Limb (tissue), 2 donors: Measurements from ENCODE around the gene PGPEP1.
"Not testable (repeated sequence)": the region's sequence is repeated elsewhere in the genome, so short reads cannot be mapped to it uniquely, and the experiment has no call there.

Experiments used
- DNase-seq, 2 donors: peaks; one replicate each; pipeline ENCODE4 v3.0.0-alpha.2; 2016; ENCODE audit errors: extremely low spot score in 2 of 2

Gene PGPEP1

DNA sequence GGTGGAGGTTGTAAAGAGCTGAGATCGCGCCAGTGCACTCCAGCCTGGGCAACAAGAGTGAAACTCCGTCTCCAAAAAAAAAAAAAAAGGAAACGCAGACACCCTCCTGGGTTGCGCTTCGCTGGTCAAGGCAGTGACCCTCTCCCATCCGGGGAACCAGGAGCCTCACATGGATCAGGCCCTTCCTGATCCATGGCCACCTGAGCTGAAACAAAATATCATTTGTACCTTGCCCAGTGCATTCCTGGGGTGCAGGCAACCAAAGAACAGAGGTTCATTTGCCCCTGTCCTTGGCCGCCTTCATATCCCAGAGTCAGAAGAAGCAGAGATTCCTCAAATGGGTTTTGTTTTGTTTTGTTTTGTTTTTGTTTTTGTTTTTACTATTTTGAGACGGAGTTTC, 9.5 kb upstream of the PGPEP1 start:
- no peak for DNase-seq

DNA sequence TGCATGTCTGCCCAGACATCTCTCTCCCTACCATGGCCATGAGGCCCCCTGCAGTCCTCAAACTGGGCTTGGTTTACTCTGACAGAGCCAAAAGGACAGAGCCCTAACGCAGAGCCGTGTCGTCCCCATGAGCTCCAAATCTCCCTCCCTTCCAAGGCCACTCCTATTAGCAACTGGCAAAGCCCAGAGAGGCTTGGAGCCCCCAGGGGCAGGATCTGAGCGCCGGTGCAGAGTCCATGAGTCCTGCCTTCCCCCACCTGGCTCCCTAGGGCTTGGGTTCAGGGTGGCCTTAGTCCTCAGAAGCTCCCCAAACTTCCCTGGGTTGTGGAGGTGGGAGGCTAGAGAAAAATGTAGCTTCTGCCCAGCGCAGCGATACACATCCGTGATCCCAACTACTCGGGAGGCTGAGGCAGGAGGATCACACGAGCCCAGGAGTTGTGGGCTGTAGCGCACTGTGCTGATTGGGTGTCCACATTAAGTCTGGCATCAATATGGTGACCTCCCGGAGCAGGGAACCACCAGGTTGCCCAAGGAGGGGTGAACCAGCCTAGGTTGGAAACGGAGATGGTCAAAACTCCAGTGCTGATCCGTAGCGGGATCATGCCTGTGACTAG, 7.4 kb upstream of the PGPEP1 start:
- no peak for DNase-seq

DNA sequence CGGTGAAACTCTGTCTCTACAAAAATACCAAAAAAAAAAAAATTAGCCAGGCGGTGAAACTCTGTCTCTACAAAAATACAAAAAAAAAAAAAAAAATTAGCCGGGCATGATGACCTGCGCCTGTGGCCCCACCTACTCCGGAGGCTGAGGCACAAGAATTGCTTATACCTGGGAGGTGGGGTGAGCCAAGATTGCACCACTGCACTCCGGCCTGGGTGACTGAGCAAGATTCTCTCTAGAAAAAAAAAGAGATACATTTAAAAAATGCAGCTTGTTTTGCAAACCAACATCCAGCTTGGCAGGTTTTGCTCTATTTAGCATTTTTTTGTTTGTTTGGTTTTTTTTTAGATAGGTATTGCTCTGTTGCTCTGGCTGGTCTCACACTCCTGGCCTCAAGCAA, 6.7 kb upstream of the PGPEP1 start:
- no peak for DNase-seq

DNA sequence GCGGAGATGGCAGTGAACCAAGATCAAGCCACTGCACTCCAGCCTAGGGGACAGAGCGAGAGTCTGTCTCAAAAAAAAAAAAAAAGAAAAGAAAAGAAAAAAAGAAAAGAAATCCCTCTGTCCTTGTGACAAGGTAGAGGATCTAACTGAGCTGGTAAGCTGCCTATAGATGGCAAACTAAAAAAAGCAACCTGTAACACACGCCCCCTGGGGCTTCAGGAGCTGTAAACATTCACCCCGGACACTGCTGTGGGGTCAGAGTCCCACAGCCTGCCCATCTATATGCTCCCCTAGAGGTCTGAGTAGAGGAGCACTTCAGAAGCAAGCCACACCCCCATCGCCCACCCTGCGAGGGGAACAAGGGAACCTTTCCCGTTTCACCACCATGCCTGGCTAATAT, 4.3 kb upstream of the PGPEP1 start:
- DNase-seq, result no peak

DNA sequence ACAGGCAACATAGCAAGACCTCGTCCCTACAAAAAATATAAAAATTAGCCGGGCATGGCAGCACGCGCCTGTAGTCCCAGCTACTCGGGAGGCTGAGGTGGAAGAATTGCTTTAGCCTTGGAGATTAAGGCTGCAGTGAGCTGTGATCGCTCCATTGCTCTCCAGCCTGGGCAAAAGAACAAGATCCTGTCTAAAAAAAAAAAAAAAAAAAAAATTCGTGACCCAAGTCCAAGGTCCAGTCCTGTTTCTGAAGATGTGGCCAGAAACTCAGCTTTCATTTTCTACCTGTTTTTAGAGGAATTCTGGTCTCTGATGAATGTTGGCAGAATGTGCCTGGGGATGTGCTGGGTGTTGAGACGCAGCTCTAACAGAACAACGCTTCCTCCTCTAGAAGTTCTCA, 1.9 kb upstream of the PGPEP1 start:
- DNase-seq, result no peak

DNA sequence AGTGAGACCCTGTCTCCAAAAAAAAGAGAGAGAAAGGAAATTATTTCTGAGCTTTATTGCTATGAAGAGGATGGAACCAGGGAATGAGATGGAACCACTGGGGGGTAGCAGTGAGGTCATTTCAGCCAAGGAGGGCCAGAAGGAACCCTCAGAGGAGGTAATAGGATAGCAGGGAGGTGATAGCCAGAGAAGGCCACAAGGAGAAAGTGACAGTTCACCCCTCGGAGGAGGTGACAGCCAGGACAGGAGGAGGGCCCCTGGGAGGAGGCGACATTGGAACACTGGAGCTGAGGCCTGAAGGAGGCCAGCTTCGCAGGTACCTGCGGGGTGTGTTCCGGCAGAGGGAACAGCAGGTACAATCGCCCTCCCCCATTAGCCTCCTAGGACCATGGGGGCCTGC, 675 bp upstream of the PGPEP1 start:
- no peak for DNase-seq

DNA sequence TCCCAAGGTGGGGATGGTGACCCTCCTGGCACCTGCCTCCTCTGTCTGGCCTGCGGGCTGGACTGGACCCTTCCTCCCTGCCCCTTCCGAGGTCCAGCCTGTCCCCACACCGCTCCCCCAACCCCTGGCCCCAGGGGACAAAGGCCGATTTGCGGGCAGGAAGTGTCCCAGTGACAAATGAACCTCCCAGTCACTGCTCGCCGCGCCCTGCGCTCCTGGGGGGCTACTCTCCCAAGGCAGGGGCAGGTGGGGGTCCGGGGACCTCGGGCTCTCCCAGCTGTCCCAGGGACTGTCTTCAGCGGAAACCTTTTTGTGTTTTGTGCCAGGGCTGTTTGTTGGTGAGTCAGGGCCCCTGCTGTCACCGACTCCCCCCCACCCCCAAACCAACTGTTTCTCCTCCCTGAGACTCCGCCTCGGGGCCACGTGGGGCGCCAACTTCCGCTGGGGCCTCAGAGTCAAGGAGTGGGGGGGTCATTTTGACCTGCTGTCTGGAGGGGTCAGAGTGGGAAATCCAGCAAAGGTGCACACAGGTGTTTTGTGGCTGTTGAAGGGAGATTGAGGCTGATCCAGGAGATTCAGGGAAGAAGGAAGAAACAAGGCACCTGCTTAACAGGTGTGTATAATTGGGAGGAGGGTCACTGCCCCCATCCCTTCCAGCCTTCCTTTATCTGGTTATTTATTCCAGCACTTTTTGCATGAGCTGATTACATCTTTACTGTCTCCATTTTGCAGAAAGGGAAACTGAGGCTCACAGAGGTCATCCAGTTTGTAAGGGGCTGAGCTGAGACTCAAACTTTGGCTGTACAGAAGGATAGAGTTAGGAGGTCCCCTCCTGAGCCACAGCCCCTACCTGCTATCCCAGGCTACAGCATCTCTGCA, 831 bp downstream of the PGPEP1 start:
- peak in 1 of 2 donors; percentile 54 for DNase-seq

DNA sequence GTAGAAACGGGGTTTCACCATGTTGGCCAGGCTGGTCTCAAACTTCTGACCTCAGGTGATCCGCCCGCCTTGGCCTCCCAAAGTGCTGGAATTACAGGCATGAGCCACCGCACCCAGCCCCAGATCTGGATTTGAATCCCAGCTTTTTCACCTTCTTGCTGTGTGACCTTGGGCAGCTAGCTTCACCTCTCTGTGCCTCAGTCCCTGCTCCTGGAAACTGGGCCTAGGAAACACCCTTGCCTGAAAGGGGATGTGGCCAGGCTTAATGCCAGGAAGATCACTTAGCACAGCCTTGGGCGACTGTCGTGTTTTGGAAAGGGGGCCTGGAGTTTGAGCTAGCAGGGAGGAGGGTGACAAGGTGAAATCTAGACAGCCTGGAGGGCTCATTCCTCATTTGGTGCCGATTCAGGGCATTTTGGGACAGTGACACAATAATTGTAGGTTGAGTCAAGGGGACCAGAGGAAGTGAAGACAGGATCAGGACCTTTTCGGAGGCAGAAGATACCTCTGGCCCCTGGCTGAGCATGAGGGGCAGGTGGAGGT, 1.8 kb downstream of the PGPEP1 start:
- DNase-seq, result no peak

DNA sequence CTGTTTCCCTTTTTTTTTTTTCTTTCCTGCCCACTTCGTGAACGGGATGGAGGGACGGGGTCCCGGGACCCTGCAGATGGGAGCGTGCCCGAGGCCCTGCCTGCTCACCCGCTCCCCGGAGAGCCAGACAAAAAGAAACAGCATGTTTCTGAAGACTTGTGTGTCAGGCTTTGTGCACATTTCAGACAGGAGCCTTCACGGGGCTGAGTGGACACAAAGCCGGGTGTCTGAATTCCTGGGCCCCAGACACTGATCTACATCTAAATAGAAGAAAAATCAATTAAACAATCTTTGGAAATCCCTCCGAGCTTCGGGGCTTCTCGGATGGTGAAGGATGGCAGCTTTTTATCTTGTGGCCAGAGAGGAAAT, 4.2 kb downstream of the PGPEP1 start:
- DNase-seq, result no peak

DNA sequence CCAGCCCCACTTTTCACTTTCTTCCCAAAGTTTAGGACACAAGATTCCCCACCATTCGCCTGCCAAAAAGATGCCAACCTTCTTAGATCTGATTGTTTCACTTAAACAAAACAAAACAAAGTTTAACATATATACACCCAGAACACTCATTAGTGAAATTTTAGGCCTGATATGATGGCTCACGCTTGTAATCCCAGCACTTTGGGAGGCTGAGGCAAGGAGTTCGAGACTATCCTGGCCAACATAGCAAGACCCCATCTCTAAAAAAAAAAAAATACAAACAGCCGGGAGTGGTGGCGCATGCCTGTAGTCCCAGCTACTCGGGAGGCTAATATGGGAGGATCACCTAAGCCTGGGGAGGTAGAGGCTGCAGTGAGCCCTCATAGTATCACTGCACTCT, 4.9 kb downstream of the PGPEP1 start:
- DNase-seq, result no peak

DNA sequence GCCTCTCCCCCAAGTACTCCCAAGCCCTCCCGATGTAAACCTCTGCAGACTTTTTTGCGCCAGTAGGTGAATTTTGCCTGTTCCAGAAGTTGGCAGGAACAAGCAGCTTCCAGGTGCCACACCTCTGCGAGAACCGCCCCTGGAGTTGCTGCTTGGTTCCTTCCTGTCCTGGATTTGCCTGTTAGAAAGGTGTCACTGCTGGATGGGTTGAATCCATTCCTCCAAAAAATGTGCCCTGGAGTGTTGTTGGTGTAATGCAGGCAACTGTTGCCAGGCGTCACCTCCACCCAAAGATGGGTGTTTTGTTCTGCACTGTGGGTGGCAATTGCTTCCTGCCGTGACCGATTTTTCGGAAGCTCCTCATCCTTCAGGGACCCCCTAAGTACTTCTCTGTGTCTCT, 5.7 kb downstream of the PGPEP1 start:
- DNase-seq, result no peak

DNA sequence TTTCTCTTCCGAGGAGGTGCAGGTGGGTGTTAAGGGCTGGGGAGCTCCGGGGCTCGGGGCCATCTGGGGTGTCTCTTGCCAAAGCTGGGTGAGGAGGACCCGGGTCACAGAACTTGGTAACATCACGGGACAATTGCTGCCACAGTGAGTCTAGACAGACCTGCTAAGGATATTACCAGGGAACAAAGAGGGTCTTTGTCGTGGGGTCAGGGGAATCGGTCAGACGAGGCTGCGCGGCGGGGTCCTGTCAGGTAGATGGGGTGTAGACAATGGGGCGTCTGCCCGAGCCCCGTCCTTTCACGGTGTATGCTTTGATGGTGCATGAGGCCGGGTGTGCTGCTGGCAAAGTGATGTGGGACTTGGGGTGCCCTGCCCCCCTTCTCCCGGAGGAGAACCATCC, 7.8 kb downstream of the PGPEP1 start:
- no peak for DNase-seq

DNA sequence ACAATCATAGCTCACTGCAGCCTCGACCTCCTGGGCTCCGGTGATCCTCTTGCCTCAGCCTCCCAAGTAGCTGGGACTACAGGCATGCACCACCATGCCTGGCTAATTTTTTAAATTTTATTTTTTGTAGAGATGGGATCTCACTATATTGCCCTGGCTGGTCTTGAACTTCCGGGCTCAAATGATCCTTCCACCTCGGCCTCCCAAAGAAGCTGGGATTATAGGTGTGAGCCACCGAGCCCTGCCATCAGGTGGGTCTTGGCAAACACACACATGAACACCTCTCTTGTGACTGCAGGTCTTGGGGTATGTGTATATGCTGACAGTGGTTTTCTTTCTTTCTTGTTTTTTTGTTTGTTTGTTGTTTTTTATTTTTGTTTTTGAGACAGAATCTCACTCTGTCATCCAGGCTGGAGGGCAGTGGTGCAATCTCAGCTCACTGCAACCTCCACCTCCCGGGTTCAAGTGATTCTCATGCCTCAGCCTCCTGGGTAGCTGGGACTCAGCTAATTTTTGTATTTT, 8.5 kb downstream of the PGPEP1 start:
- not testable (repeated sequence) for DNase-seq

DNA sequence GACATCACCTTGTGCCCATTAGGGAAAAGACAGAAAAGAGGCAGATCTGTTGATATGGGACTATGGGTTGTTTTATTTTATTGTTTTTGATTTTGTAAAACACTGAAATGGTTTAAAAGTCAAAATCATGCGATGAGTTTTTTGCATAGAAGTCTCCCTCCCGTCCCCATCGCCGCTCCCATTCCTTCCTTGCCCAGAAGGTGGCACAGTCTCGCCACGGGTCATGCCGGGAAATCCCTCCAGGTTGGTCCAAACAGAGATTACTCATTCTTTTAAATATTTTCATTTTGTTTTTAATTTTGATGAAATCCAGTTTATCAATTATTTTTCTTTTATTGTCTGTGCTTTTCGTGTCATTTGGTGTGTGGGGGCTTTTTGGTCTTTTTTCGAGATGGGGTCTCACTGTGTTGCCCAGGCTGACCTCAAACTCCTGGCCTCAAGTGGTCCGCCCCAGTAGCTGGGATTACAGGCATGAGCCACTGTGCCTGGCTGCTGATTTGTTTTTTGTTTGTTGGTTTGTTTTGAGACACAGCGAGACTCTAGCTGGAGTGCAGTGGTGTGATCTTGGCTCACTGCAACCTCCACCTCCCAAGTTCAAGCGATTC, 9.2 kb downstream of the PGPEP1 start:
- DNase-seq, result peak in 1 of 2 donors; percentile 62

DNA sequence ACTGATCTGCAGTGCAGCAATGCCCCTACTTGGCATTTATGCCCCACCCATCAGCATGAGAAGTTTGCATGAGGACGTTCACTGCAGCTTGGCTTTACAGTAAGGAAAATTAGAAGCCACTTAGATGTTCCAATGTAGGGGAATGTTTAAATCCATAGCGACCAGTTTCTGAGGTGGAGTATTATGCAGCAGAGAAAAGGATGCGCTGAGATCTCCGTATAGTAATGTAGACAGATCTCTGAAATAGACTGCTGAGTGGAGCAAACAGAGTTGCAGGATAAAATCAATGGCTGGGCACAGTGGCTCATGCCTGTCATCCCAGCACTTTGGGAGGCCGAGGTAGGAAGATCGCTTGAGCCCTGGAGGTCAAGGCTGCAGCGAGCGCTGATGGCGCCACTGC, 10.1 kb downstream of the PGPEP1 start:
- DNase-seq, result no peak

DNA sequence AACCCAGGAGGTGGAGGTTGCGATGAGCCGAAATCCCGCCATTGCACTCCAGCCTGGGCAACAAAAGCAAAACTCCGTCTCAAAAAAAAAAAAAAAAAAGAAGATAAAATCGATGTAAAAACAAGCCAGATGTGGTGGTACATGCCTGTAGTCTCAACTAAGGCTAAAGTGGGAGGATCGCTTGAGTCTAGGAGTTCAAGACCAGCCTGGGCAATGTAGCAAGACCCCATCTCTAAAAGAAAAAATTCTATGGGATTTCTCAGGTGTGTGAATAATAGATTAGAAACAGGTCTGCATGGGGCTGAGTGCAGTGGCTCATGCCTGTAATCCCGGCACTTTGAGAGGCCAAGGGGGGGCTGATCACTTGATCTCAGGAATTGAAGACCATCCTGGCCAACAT, 11.1 kb downstream of the PGPEP1 start:
- DNase-seq, result no peak

DNA sequence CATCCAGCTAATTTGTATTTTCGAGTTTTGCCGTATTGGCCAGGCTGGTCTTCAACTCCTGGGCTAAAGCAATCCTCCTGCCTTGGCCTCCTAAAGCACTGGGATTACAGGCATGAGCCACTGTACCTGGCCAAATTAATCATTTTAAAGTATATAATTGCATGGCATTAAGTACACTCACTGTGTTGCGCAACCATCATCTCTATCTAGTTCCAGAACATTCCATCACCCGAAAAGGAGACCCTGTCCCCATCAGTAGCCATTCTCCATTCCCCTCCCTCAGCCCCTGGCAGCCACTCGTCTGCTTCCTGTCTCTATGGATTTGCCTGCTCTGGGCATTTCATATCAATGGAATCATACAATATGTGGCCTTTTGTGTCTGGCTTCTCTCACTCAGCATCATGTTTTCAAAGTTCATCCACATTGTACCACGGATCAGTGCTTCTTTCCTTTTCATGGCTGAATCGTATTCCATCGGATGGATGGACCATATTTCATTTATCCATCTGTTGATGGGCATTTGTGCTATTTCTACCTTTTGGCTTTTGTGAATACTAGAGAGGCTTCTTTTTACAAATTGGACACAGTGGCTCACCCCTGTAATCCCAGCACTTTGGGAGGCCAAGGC, 13.1 kb downstream of the PGPEP1 start:
- DNase-seq, result no peak

DNA sequence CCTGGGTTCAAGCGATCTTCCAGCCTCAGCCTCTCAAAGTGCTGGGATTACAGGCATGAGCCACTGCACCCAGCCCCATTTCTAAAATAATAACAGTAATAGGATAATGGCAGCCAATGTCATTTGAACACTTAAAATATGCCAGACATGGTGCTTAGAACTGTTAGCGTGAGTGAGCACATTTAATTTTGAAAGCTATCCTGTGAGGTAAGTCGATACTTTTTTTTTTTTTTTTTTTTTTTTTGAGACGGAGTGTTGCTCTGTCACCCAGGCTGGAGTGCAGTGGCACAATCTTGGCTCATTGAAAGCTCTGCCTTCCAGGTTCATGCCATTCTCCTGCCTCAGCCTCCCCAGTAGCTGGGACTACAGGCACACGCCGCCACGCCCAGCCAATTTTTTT, 14.3 kb downstream of the PGPEP1 start:
- not testable (repeated sequence) for DNase-seq

DNA sequence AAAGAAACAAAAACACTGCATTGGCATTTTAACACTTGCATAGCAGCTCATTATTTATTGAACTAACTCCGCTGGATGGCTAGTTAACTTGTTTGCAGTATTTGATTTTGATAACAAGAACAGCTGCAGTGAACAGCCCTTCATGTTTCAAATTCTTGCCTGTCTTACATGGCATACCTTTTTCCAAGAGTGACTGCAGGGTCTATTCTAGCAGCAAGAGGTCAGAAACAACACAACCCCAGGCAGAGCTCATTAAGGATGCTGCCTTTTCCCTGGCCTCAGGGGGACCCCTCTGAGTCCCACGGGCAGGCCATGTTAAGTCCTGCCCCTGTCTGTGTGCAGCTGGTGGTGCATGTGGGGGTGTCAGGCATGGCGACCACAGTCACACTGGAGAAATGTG, 16.6 kb downstream of the PGPEP1 start:
- no peak for DNase-seq

DNA sequence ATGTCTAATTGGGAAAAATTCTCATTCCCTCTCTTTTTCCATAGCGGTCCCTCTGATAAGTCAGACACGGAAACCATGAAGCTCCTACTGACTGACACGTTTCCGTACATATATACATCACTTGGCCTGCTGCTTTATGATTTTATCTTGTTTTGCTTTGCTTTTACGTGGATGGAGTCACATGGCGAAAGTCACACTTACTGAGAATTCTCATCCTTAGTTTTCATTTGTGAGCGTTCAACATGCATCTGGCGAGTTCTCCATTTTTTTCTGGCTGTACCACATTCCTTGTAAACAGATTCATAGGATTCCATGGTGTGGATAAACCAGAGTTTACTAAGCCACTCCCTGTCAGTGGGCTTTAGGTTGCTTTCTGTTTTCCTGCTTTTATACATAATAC, 21.2 kb downstream of the PGPEP1 start:
- no peak for DNase-seq

DNA sequence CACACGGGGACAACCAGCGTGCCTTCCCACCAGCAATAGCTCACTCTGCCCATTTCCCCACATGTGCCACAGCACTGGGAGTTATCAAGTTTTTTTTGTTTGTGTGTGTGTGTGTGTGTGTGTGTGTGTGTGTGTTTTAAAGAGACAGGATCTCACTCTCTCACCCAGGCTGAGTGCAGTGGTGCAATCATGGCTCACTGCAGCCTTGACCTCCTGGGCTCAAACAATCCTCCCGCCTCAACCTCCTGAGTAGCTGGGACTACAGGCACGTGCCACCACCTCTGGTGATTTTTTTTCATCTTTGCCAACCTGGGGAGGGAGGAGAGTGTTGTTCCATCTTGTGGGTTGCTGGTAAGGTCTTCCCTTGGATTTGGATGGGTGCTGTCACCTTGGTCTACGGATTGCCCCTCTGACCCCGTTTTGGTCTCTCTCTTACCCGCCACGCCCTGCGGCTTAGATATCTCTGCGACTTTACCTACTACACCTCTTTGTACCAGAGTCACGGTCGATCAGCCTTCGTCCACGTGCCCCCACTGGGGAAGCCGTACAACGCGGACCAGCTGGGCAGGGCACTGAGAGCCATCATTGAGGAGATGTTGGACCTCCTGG, 22.6 kb downstream of the PGPEP1 start:
- DNase-seq, result no peak
